GM12878 (cell line): ENCODE results near the gene ADSL.

Experiments used
- CEBPB ChIP-seq, 2 experiments: fragments of 150-350 bp in 1 of 2; IDR thresholded peaks; 2 replicates each; pipeline ENCODE4 v1.6.1; 2012 to 2014; ENCODE audit warnings: low read depth in 2 of 2, low read length in 2 of 2, borderline replicate concordance in 1 of 2, inconsistent platforms in 1 of 2
- CHD2 ChIP-seq: IDR thresholded peaks from 2 replicates; pipeline ENCODE4 v1.6.1; 2011; ENCODE audit warnings: low read depth, low read length, improper control_type of control experiment, borderline replicate concordance
- ETV6 ChIP-seq, 2 experiments: fragments of 450-650 bp in 1 of 2; IDR thresholded peaks in 1 of 2; conservative IDR thresholded peaks in 1 of 2; 2 replicates each; pipeline ENCODE4 v1.6.1; 2014; ENCODE audit warnings: antibody characterized with exemption in 1 of 2, borderline replicate concordance in 1 of 2, low read depth in 1 of 2, mild to moderate bottlenecking in 1 of 2, moderate library complexity in 1 of 2
- MTA2 ChIP-seq: fragments of 450-650 bp; IDR thresholded peaks from 2 replicates; pipeline ENCODE4 v1.6.1; 2016; ENCODE audit warnings: low read depth, mild to moderate bottlenecking, moderate library complexity
- MTA3 ChIP-seq: IDR thresholded peaks from 2 replicates; pipeline ENCODE4 v1.6.1; 2012; ENCODE audit warnings: low read length, inconsistent platforms, borderline replicate concordance
- NFIC ChIP-seq: IDR thresholded peaks from 2 replicates; pipeline ENCODE4 v1.6.1; 2012; ENCODE audit warnings: low read depth, mild to moderate bottlenecking, inconsistent platforms, low read length, moderate library complexity
- POLR2AphosphoS5 ChIP-seq: IDR thresholded peaks from 2 replicates; pipeline ENCODE4 v1.6.1; 2011; ENCODE audit warnings: mild to moderate bottlenecking, low read length, inconsistent platforms
- RCOR1 ChIP-seq: conservative IDR thresholded peaks from 2 replicates; pipeline ENCODE4 v1.6.1; 2012; ENCODE audit warnings: low read depth, low read length, improper control_type of control experiment
- TF ChIP-seq, protein P1 (sequence below), 3 experiments: IDR thresholded peaks in 2 of 3; conservative IDR thresholded peaks in 1 of 3; 2 replicates each; pipeline ENCODE4 v1.5.1; 2011; ENCODE audit warnings: low read depth in 3 of 3, low read length in 3 of 3, mild to moderate bottlenecking in 3 of 3, control low read depth in 2 of 3, moderate library complexity in 2 of 3, inconsistent platforms in 1 of 3, mixed read lengths in 1 of 3; ENCODE audit not compliant: control insufficient read depth in 2 of 3, insufficient read depth in 1 of 3; ENCODE audit errors: extremely low read depth in 1 of 3
- TF ChIP-seq, protein P2 (sequence below): IDR thresholded peaks from 2 replicates; pipeline ENCODE4 v1.6.1; 2012; ENCODE audit warnings: low read depth, low read length, improper control_type of control experiment

DNA sequence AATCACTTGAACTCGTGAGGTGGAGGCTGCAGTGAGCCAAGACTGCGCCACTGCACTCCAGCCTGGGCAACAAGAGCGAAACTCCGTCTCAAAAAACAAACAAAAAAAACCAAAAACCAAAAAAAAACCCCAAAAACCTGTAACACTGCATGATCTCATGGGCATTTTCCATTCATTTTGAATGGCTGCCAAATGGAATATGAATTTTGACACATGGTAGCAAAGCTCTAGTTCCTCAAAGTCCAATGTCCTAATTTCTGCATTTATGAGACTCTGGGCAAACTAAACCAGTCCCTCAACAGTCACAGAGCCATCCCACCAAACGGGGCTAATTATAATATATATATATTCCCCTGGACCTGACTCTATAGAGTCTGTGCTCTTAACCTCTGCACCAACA, 85.9 kb downstream of the ADSL start:
- no peak for TF ChIP-seq NFIC
- no peak for TF ChIP-seq CEBPB (IDR thresholded peaks at IDR 0.05; ENCODE audit: borderline replicate concordance in 1 of 2, low read depth in 2 of 2, low read length in 2 of 2)
- TF ChIP-seq POLR2AphosphoS5 = no peak
- TF ChIP-seq ETV6 (conservative IDR thresholded peaks at IDR 0.05 in 1 of 2, IDR thresholded peaks at IDR 0.05 in 1 of 2; ENCODE audit: borderline replicate concordance in 1 of 2, low read depth in 1 of 2) = no peak
- no peak for TF ChIP-seq RCOR1
- TF ChIP-seq MTA2 = no peak
- TF ChIP-seq, protein P1, sequence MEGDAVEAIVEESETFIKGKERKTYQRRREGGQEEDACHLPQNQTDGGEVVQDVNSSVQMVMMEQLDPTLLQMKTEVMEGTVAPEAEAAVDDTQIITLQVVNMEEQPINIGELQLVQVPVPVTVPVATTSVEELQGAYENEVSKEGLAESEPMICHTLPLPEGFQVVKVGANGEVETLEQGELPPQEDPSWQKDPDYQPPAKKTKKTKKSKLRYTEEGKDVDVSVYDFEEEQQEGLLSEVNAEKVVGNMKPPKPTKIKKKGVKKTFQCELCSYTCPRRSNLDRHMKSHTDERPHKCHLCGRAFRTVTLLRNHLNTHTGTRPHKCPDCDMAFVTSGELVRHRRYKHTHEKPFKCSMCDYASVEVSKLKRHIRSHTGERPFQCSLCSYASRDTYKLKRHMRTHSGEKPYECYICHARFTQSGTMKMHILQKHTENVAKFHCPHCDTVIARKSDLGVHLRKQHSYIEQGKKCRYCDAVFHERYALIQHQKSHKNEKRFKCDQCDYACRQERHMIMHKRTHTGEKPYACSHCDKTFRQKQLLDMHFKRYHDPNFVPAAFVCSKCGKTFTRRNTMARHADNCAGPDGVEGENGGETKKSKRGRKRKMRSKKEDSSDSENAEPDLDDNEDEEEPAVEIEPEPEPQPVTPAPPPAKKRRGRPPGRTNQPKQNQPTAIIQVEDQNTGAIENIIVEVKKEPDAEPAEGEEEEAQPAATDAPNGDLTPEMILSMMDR (IDR thresholded peaks at IDR 0.05 in 2 of 3, conservative IDR thresholded peaks at IDR 0.05 in 1 of 3; ENCODE audit: control insufficient read depth in 2 of 3, extremely low read depth in 1 of 3, insufficient read depth in 1 of 3, low read depth in 3 of 3, low read length in 3 of 3) = no peak
- TF ChIP-seq CHD2 = no peak
- TF ChIP-seq MTA3 = no peak
- TF ChIP-seq, protein P2, sequence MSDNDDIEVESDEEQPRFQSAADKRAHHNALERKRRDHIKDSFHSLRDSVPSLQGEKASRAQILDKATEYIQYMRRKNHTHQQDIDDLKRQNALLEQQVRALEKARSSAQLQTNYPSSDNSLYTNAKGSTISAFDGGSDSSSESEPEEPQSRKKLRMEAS = no peak
